ENCODE results near the gene CLDND2. TPM values are rescaled to one million over a fixed set of nuclear protein-coding genes. Genes with fewer than 3 reads are reported as not detected.

CLDND2 gene
- total RNA-seq, 1 donor, result not detected

DNA sequence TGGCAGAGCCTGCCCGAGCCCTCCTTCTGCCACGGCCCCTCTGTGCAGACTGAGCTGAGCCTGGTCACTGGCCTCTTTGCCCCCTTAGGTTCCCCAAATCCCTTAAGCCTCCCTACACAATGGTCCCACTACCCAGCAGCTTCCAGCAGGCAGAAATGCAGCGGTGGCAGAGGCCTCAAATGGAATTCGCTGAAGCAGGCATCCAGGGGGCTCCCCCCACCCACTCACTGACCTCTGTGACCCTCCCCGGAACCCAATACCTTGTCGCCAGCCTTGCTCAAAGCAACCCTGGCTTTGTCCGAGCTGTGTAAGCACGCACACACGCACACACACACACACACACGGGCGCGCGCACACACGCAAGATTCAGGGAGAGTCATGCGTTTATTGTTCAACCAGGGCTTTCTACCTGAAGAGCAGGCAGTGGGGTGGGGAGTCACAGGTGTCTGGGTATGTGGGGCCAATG is 19.2 kb upstream of the CLDND2 start, which contains the start of gene LIM2:
Gene LIM2 (minus strand): TSS at position 51 of the 466 bp plus-strand sequence. CDS start 531 bp downstream, outside the sequence.
- no peak within 1 kb of the TSS for H2AFZ ChIP-seq (ENCODE audit: low read length)
- H3K4me3 ChIP-seq (ENCODE audit: insufficient read depth, low read length), result no peak within 1 kb of the TSS
- H3K4me2 ChIP-seq (ENCODE audit: insufficient read depth, low read length), result no peak within 1 kb of the TSS
- no peak within 1 kb of the TSS for H3K27ac ChIP-seq (ENCODE audit: low read depth, low read length)
- DNase-seq (ENCODE audit: insufficient read length, low spot score, missing footprints), result no peak
- TF ChIP-seq, protein P1, sequence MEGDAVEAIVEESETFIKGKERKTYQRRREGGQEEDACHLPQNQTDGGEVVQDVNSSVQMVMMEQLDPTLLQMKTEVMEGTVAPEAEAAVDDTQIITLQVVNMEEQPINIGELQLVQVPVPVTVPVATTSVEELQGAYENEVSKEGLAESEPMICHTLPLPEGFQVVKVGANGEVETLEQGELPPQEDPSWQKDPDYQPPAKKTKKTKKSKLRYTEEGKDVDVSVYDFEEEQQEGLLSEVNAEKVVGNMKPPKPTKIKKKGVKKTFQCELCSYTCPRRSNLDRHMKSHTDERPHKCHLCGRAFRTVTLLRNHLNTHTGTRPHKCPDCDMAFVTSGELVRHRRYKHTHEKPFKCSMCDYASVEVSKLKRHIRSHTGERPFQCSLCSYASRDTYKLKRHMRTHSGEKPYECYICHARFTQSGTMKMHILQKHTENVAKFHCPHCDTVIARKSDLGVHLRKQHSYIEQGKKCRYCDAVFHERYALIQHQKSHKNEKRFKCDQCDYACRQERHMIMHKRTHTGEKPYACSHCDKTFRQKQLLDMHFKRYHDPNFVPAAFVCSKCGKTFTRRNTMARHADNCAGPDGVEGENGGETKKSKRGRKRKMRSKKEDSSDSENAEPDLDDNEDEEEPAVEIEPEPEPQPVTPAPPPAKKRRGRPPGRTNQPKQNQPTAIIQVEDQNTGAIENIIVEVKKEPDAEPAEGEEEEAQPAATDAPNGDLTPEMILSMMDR (IDR thresholded peaks at IDR 0.05; ENCODE audit: extremely low read depth, low read depth, low read length), result no peak
- no peaks in the 10 kb centered on the region for H3K36me3 ChIP-seq (ENCODE audit: insufficient read depth, low read length)
- no peaks in the 10 kb centered on the region for H3K4me1 ChIP-seq (ENCODE audit: insufficient read depth, low read length)
- no peaks in the 10 kb centered on the region for H3K9me3 ChIP-seq (ENCODE audit: low read depth, low read length)
- no peaks in the 10 kb centered on the region for H3K27me3 ChIP-seq (ENCODE audit: insufficient read depth, low read length)
- no peaks in the 10 kb centered on the region for H3K79me2 ChIP-seq (ENCODE audit: insufficient read depth, low read length)
- no peaks in the 10 kb centered on the region for H4K20me1 ChIP-seq (ENCODE audit: insufficient read depth, low read length)

DNA sequence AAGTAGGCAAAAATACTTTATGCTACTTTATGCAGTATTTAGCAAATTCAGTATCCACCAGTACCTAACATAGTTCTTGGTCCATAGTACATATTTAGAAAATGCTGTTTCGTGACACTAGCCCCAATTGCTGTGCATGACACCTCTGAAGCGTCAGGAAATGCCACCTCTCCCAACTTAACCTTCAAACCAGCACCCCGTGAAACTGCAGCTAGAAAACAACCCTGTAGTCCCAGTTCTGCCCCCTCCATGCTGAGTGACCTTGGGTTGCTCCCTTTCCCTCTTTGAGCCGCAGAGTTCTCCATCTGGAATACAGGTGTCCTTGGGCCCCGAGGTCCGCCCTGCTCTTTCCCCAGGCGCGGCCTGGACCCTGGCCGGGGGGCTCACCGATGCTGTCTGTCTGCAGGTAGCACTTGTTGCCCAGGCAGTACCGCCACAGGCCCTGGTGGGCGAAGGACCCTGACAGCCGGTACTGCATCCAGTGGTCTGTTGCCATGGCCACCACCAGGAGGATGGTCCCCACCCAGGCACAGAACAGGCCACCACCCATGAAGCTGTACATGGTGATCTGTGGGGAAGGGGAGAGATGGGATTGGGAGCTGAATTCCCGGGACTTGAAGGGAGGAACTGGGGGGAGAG is 18.2 kb upstream of the CLDND2 start:
- TF ChIP-seq, protein P1 (IDR thresholded peaks at IDR 0.05; ENCODE audit: extremely low read depth, low read depth, low read length), result no peak
- no peaks in the 10 kb centered on the region for H3K4me1 ChIP-seq (ENCODE audit: insufficient read depth, low read length)
- no peaks in the 10 kb centered on the region for H4K20me1 ChIP-seq (ENCODE audit: insufficient read depth, low read length)

DNA sequence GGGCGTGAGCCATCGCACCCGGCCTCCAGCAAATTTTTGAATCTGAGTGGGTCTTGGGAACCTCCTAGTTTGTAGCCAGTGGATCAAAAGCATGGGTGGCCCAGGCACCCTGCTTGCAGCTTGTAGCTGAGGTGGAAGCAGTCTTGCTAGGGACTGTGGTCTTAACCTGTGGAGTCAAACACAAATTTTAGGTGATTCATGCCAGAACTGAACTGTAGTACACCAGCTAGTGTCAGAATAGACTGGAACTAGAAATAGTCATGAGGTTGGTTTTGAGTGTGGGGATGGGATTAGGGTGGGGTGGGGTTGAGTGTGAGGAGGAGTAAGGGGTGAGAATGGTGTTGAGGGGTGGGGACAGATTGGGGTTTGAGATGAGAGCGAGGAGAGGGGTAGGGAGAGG is 13.2 kb upstream of the CLDND2 start:
- Histone ChIP-seq H3K4me1 (ENCODE audit: insufficient read depth, low read length) (no peaks in the 10 kb centered on the region), H3K36me3 (ENCODE audit: insufficient read depth, low read length) (no peaks in the 10 kb centered on the region), H3K4me3 (ENCODE audit: insufficient read depth, low read length) (no peak overlapping the region), H3K9me3 (ENCODE audit: low read depth, low read length) (no peaks in the 10 kb centered on the region), H2AFZ (ENCODE audit: low read length) (no peak overlapping the region), H3K27ac (ENCODE audit: low read depth, low read length) (no peak overlapping the region), H4K20me1 (ENCODE audit: insufficient read depth, low read length) (no peaks in the 10 kb centered on the region), H3K27me3 (ENCODE audit: insufficient read depth, low read length) (no peaks in the 10 kb centered on the region), H3K79me2 (ENCODE audit: insufficient read depth, low read length) (no peaks in the 10 kb centered on the region), H3K4me2 (ENCODE audit: insufficient read depth, low read length) (no peak overlapping the region)
- no peak for DNase-seq (ENCODE audit: insufficient read length, low spot score, missing footprints)
- TF ChIP-seq, protein P1 (IDR thresholded peaks at IDR 0.05; ENCODE audit: extremely low read depth, low read depth, low read length), result no peak

More for the DNA sequence above, 18.2 kb upstream of the CLDND2 start:
- DNase-seq (ENCODE audit: insufficient read length, low spot score, missing footprints), result no peak
- Histone ChIP-seq H3K9me3 (ENCODE audit: low read depth, low read length) (no peaks in the 10 kb centered on the region), H3K27me3 (ENCODE audit: insufficient read depth, low read length) (no peaks in the 10 kb centered on the region), H3K4me2 (ENCODE audit: insufficient read depth, low read length) (no peak overlapping the region), H3K36me3 (ENCODE audit: insufficient read depth, low read length) (no peaks in the 10 kb centered on the region), H3K4me3 (ENCODE audit: insufficient read depth, low read length) (no peak overlapping the region), H3K79me2 (ENCODE audit: insufficient read depth, low read length) (no peaks in the 10 kb centered on the region), H3K27ac (ENCODE audit: low read depth, low read length) (no peak overlapping the region), H2AFZ (ENCODE audit: low read length) (no peak overlapping the region)

DNA sequence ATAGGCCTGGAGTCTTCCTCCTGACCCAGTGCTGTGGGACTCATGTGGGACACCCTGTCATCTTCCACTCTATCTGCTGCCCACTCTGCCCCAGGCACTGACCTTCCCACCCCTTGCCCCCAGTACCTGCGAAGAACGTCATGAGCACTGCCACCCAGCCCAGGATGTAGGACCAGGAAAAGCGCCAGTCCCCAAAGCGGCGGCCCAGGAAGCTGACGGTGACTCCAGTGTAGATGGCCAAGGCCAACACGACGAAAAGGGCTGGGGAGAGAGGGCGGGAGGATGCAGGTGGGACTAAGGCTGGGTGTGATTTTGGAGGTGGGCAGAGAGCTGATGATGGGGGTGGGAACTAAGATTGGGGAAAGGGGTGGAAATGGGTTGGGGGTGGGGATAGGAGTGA is 11.6 kb upstream of the CLDND2 start:
- no peak overlapping the region for H3K4me2 ChIP-seq (ENCODE audit: insufficient read depth, low read length)
- DNase-seq (ENCODE audit: insufficient read length, low spot score, missing footprints), result no peak
- H3K9me3 ChIP-seq (ENCODE audit: low read depth, low read length), result no peaks in the 10 kb centered on the region
- H3K4me1 ChIP-seq (ENCODE audit: insufficient read depth, low read length), result no peaks in the 10 kb centered on the region
- H3K27ac ChIP-seq (ENCODE audit: low read depth, low read length), result no peak overlapping the region
- TF ChIP-seq, protein P1 (IDR thresholded peaks at IDR 0.05; ENCODE audit: extremely low read depth, low read depth, low read length), result no peak
- H3K79me2 ChIP-seq (ENCODE audit: insufficient read depth, low read length), result no peaks in the 10 kb centered on the region
- H4K20me1 ChIP-seq (ENCODE audit: insufficient read depth, low read length), result no peaks in the 10 kb centered on the region
- H3K36me3 ChIP-seq (ENCODE audit: insufficient read depth, low read length), result no peaks in the 10 kb centered on the region
- no peak overlapping the region for H2AFZ ChIP-seq (ENCODE audit: low read length)
- H3K27me3 ChIP-seq (ENCODE audit: insufficient read depth, low read length), result no peaks in the 10 kb centered on the region
- H3K4me3 ChIP-seq (ENCODE audit: insufficient read depth, low read length), result no peak overlapping the region

All from osteoblast (primary cell).